OCI-LY3 (cell line): ENCODE data around the gene ESPN.

Source experiments
- H2AFZ ChIP-seq: fragments of 200-600, 300-600 bp; shearing (Covaris generic); 2 replicates; pipeline ENCODE4 v1.6.0; 2014; ENCODE audit warnings: antibody characterized with exemption, low read depth, low read length
- H3K27ac ChIP-seq: fragments of 200-600, 300-600 bp; sonication (generic); 2 replicates; pipeline ENCODE4 v1.5.1; 2014; ENCODE audit warnings: mild to moderate bottlenecking, low read length, moderate library complexity, mixed read lengths
- H3K27me3 ChIP-seq: fragments of 200-600, 300-600 bp; sonication (generic); 2 replicates; pipeline ENCODE4 v1.6.1; 2014; ENCODE audit warnings: low read depth, low read length, mixed read lengths
- H3K36me3 ChIP-seq: fragments of 200-600, 300-600 bp; sonication (generic); replicated peaks from 2 replicates; pipeline ENCODE3; 2014; ENCODE audit warnings: low read depth, low read length, mixed read lengths
- H3K4me1 ChIP-seq: fragments of 300-600, 200-600 bp; sonication (generic); 2 replicates; pipeline ENCODE4 v1.6.1; 2014; ENCODE audit warnings: low read length, mixed read lengths
- H3K4me2 ChIP-seq: fragments of 200-600, 300-600 bp; sonication (generic); 2 replicates; pipeline ENCODE4 v1.6.1; 2014; ENCODE audit warnings: low read length, mixed read lengths
- H3K4me3 ChIP-seq: fragments of 300-600, 200-600 bp; sonication (generic); 2 replicates; pipeline ENCODE4 v1.5.1; 2014; ENCODE audit warnings: antibody characterized with exemption, mild to moderate bottlenecking, low read length, moderate library complexity
- H3K79me2 ChIP-seq: fragments of 300-600, 200-600 bp; shearing (Covaris generic); 2 replicates; pipeline ENCODE4 v1.6.1; 2014; ENCODE audit warnings: mild to moderate bottlenecking, low read length, mixed read lengths
- H3K9ac ChIP-seq: fragments of 300-600, 200-600 bp; shearing (Covaris generic); 2 replicates; pipeline ENCODE4 v1.6.0; 2014; ENCODE audit warnings: mild to moderate bottlenecking, low read length, moderate library complexity
- H3K9me3 ChIP-seq: fragments of 200-600, 300-600 bp; shearing (Covaris generic); 2 replicates; pipeline ENCODE4 v1.6.1; 2014; ENCODE audit warnings: low read length, mixed read lengths; ENCODE audit not compliant: insufficient read depth
- H4K20me1 ChIP-seq: fragments of 200-600, 300-600 bp; sonication (generic); 2 replicates; pipeline ENCODE4 v1.6.1; 2016; ENCODE audit warnings: low read length, mixed read lengths; ENCODE audit not compliant: insufficient read depth
- CTCF ChIP-seq: fragments of 200-600, 300-600 bp; sonication (generic); IDR thresholded peaks from 2 replicates; pipeline ENCODE4 v1.5.1; 2014; ENCODE audit warnings: antibody characterized with exemption, low read length, low read depth
- EZH2phosphoT487 ChIP-seq: fragments of 200-600 bp; shearing (Covaris generic); IDR thresholded peaks from 2 replicates; pipeline ENCODE4 v1.6.1; 2018; ENCODE audit warnings: antibody characterized with exemption, mixed run types, low read depth

ESPN gene

GRCh38 chr1:6473974-6474814 is 49.6 kb downstream of the ESPN start:
- Histone ChIP-seq H3K36me3 (no peaks in the 10 kb centered on the region), H3K4me1 (no peaks in the 10 kb centered on the region), H4K20me1 (no peaks in the 10 kb centered on the region), H3K27ac (no peak overlapping the region), H3K79me2 (no peaks in the 10 kb centered on the region), H2AFZ (no peak overlapping the region), H3K9ac (no peak overlapping the region), H3K4me2 (no peak overlapping the region), H3K4me3 (no peak overlapping the region), H3K27me3 (no peaks in the 10 kb centered on the region), H3K9me3 (no peaks in the 10 kb centered on the region)
- TF ChIP-seq EZH2phosphoT487 (no peak), CTCF (no peak)

DNA sequence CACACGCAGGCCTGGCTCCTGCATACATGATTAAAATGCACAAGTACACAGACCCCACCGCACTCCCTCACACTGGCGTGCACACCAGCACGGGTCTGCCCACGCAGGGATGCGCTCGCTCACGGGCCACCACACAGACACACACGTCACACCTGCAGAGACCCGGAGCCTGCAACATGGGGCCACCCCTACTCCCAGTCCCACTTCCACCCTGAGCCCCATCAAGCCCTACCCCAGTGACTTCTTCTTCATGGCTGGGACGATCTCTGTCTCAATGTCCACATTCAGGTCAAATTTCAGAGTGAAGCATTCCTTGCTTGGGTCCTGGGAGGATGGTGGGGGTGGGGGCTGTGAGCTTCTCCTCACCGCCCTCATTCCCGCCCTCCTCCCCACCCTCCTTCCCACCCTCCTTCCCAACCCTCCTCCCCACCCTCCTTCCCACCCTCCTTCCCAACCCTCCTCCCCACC is 50.3 kb downstream of the ESPN start:
- Histone ChIP-seq H3K79me2 (no peaks in the 10 kb centered on the region), H4K20me1 (no peaks in the 10 kb centered on the region), H3K27ac (no peak overlapping the region), H3K4me1 (no peaks in the 10 kb centered on the region), H3K27me3 (no peaks in the 10 kb centered on the region), H3K36me3 (no peaks in the 10 kb centered on the region), H3K9me3 (no peaks in the 10 kb centered on the region), H3K9ac (no peak overlapping the region), H2AFZ (no peak overlapping the region), H3K4me3 (no peak overlapping the region), H3K4me2 (no peak overlapping the region)
- TF ChIP-seq EZH2phosphoT487: no peak
- TF ChIP-seq CTCF: no peak

DNA sequence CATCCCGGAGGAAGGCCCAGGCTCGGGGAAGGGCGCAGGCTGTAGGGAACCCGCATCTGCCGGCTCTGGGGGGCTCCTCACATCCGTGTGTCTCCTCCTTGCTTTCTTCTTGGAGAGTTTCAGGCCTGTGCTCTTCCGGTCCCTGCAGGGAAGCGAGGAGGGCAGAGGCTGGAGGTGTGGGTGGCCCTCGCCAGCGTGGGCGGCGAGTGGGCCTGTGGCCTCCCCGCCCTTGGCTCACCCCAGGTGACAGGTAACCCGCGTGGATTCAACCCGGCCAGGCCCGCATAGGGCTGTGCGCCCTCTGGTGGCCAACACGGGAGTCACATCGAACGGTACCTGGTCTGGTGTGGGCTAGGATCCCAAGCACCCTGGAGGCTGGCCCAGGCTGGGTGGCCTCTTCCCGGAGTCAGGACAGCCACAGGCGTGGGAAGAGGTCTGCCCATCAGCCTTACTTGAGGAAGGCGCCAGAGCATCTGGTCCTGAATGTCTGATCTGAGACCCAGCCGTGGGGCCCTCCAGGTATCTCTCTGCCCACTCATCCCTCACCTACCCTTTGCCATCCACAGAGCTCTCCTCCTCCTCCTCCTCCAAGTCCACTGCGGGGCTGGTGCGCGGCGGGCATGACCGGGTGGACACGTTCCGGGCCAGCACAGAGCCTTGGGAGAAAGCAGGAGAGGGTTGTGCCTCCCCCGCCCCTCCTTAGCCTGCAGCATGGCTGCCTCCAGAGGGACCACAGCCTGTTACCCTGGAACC is 51.0 kb downstream of the ESPN start:
- Histone ChIP-seq H3K9me3 (no peaks in the 10 kb centered on the region), H3K4me1 (no peaks in the 10 kb centered on the region), H4K20me1 (no peaks in the 10 kb centered on the region), H2AFZ (0 out of 2 replicates have a peak overlapping the region, but pooled peaks have one; percentile 25), H3K9ac (no peak overlapping the region), H3K27me3 (no peaks in the 10 kb centered on the region), H3K4me2 (peak overlapping the region; percentile 71), H3K79me2 (no peaks in the 10 kb centered on the region), H3K36me3 (no peaks in the 10 kb centered on the region), H3K4me3 (peak overlapping the region; percentile 51), H3K27ac (no peak overlapping the region)
- no peak for TF ChIP-seq EZH2phosphoT487
- peak; percentile 81 for TF ChIP-seq CTCF

GRCh38 chr1:6476483-6476882 is 51.9 kb downstream of the ESPN start:
- no peaks in the 10 kb centered on the region for H3K27me3 ChIP-seq

More at GRCh38 chr1:6476483-6476882, 51.9 kb downstream of the ESPN start:
- Histone ChIP-seq H3K4me1 (no peaks in the 10 kb centered on the region), H4K20me1 (no peaks in the 10 kb centered on the region), H3K4me2 (no peak overlapping the region), H2AFZ (no peak overlapping the region), H3K9me3 (no peaks in the 10 kb centered on the region), H3K79me2 (no peaks in the 10 kb centered on the region), H3K4me3 (no peak overlapping the region), H3K27ac (no peak overlapping the region), H3K9ac (no peak overlapping the region), H3K36me3 (no peaks in the 10 kb centered on the region)
- TF ChIP-seq CTCF (no peak), EZH2phosphoT487 (no peak)
